Measurements from ENCODE around the gene ABCB8.

Gene ABCB8

DNA sequence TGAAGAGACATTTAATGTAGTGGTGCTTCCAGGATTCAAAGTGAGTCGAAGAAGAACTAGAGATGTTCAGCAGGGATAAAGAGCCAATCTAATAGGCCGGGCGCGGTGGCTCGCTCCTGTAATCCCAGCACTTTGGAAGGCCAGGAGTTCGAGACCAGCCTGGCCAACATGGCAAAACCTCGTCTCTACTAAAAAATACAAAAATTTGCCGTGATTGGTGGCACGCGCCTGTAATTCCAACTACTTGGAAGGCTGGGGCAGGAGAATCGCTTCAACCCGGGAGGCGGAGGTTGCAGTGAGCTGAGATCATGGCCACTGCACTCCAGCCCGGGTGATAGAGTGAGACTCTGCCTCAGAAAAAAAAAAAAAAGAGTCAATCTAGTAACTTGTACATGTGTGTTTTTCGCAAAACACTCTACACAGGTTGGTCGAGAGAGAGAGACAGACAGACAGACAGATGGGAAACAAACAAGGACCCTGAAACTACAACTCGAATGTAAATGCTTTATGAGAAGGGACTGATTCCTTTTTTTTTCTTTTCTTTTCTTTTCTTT, 775 bp downstream of the ABCB8 start:
- no peak for DNase-seq (ENCODE audit: low read depth in 1 of 2, low spot score in 1 of 2)
- H3K27ac ChIP-seq (replicated peaks) = peak overlapping the region; percentile 75
- TF ChIP-seq SPI1 (IDR thresholded peaks at IDR 0.05; ENCODE audit: borderline replicate concordance, low read depth) = no peak
- no peak for TF ChIP-seq GABPA (IDR thresholded peaks at IDR 0.05; ENCODE audit: low read depth)
- TF ChIP-seq, protein P1, sequence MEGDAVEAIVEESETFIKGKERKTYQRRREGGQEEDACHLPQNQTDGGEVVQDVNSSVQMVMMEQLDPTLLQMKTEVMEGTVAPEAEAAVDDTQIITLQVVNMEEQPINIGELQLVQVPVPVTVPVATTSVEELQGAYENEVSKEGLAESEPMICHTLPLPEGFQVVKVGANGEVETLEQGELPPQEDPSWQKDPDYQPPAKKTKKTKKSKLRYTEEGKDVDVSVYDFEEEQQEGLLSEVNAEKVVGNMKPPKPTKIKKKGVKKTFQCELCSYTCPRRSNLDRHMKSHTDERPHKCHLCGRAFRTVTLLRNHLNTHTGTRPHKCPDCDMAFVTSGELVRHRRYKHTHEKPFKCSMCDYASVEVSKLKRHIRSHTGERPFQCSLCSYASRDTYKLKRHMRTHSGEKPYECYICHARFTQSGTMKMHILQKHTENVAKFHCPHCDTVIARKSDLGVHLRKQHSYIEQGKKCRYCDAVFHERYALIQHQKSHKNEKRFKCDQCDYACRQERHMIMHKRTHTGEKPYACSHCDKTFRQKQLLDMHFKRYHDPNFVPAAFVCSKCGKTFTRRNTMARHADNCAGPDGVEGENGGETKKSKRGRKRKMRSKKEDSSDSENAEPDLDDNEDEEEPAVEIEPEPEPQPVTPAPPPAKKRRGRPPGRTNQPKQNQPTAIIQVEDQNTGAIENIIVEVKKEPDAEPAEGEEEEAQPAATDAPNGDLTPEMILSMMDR (IDR thresholded peaks at IDR 0.05; ENCODE audit: insufficient read depth, low read length) = no peak
- TF ChIP-seq REST (IDR thresholded peaks at IDR 0.05; ENCODE audit: insufficient replicate concordance, low read depth) = no peak
- TF ChIP-seq POLR2AphosphoS5 (IDR thresholded peaks at IDR 0.05; ENCODE audit: low read depth) = no peak
- H3K4me3 ChIP-seq (replicated peaks; ENCODE audit: insufficient read depth, low read length) = peak overlapping the region; percentile 71
- H3K27me3 ChIP-seq (ENCODE audit: insufficient read depth, poor library complexity, severe bottlenecking) = no peaks in the 10 kb centered on the region

DNA sequence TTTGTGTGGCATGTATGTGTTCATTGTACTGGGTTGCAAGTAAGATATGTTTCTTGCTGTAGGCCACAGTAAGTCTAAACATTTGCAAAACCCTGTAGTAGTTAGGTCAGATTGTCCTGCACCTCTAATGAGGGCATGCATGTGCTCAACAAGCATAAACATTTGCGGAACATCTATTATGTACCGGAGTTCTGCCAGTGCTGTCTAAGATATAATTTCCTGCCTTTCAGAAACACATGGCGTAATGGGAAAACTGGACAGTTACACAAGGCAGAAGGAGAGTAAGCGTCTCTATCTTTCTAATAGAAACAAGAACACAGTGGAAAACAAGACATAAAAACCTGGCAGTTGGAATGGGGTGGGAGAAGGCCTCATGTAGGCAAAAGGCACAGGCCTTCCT, 2.8 kb downstream of the ABCB8 start:
- no peak overlapping the region for H3K27ac ChIP-seq (replicated peaks)
- no peak for DNase-seq (ENCODE audit: low read depth in 1 of 2, low spot score in 1 of 2)
- TF ChIP-seq, protein P1 (IDR thresholded peaks at IDR 0.05; ENCODE audit: insufficient read depth, low read length) = no peak
- TF ChIP-seq GABPA (IDR thresholded peaks at IDR 0.05; ENCODE audit: low read depth) (no peak), POLR2AphosphoS5 (IDR thresholded peaks at IDR 0.05; ENCODE audit: low read depth) (no peak), REST (IDR thresholded peaks at IDR 0.05; ENCODE audit: insufficient replicate concordance, low read depth) (no peak), SPI1 (IDR thresholded peaks at IDR 0.05; ENCODE audit: borderline replicate concordance, low read depth) (no peak)
- no peak overlapping the region for H3K4me3 ChIP-seq (replicated peaks; ENCODE audit: insufficient read depth, low read length)
- no peaks in the 10 kb centered on the region for H3K27me3 ChIP-seq (ENCODE audit: insufficient read depth, poor library complexity, severe bottlenecking)

DNA sequence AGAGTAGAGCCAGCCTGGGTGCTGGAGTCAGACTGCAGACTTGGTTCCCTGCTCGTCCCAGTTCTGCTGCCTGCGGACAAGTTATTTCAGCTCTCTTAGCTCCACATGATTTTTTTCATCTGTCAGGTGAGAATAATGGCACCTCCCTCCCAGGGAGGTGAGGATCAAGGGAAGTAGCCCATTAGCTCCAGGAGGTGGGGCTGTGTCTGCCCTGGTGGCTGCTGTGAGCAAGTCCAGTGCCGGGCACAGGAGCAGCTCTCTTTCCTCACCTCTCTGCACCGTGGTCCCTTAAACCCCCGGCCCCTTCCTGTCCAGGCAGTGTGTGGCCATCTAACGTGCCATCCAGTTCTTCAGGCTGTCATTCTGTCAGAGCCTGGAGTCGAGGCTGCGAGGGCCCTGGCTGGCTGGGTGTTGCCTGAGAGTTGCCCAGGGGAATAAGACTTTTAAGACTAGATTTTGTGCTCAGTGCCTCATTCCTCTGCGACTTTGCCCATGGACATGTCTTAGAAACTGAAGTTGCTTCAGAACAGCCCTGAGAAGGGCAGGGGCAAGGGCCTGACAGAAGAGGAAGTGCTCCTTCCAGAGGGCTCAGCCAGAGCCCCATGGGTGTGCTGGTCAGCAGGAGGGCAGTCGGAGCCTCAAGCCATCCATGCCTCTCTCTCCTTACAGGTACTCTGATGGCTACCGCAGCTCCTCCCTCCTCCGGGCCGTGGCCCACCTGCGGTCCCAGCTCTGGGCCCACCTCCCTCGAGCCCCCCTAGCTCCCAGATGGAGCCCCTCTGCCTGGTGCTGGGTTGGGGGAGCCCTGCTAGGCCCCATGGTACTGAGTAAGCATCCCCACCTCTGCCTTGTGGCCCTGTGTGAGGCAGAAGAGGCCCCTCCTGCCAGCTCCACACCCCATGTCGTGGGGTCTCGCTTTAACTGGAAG, 5.0 kb downstream of the ABCB8 start:
- TF ChIP-seq SPI1 (IDR thresholded peaks at IDR 0.05; ENCODE audit: borderline replicate concordance, low read depth) (peak; percentile 54; the same call in 1 of the 2 replicates), REST (IDR thresholded peaks at IDR 0.05; ENCODE audit: insufficient replicate concordance, low read depth) (no peak)
- TF ChIP-seq, protein P1 (IDR thresholded peaks at IDR 0.05; ENCODE audit: insufficient read depth, low read length) = no peak
- Histone ChIP-seq H3K4me3 (replicated peaks; ENCODE audit: insufficient read depth, low read length) (no peak overlapping the region), H3K27ac (replicated peaks) (no peak overlapping the region), H3K27me3 (ENCODE audit: insufficient read depth, poor library complexity, severe bottlenecking) (no peaks in the 10 kb centered on the region)
- DNase-seq (ENCODE audit: low read depth in 1 of 2, low spot score in 1 of 2) = no peak
